HepG2 (cell line): ENCODE measurements around the gene SPATA25. TPM values are rescaled to one million over a fixed set of nuclear protein-coding genes. Genes with fewer than 3 reads are reported as not detected.

Source experiments
- ATF5 ChIP-seq: sonication (generic); formaldehyde crosslinking; IDR thresholded peaks from 2 replicates; pipeline ENCODE4 v1.4.0; 2020; ENCODE audit warnings: mild to moderate bottlenecking, low read depth, missing genetic modification reagents
- CBFB ChIP-seq: sonication (generic); formaldehyde crosslinking; IDR thresholded peaks from 2 replicates; pipeline ENCODE4 v1.4.0; 2020; ENCODE audit warnings: missing genetic modification reagents
- E2F5 ChIP-seq: sonication (generic); formaldehyde crosslinking; conservative IDR thresholded peaks from 2 replicates; pipeline ENCODE4 v1.4.0; 2020; ENCODE audit warnings: missing genetic modification reagents
- ELF3 ChIP-seq: IDR thresholded peaks from 2 replicates; pipeline ENCODE4 v1.6.1; 2016; ENCODE audit warnings: missing genetic modification reagents, missing compliant biosample characterization
- FOXA3 ChIP-seq: IDR thresholded peaks from 2 replicates; pipeline ENCODE4 v1.6.1; 2016; ENCODE audit warnings: missing genetic modification reagents, missing compliant biosample characterization
- HDAC2 ChIP-seq: sonication (generic); formaldehyde crosslinking; IDR thresholded peaks from 2 replicates; pipeline ENCODE4 v1.4.0; 2020; ENCODE audit warnings: missing genetic modification reagents
- KLF11 ChIP-seq: IDR thresholded peaks from 2 replicates; pipeline ENCODE4 v1.6.1; 2016; ENCODE audit warnings: missing compliant biosample characterization
- MEF2D ChIP-seq: sonication (generic); formaldehyde crosslinking; IDR thresholded peaks from 2 replicates; pipeline ENCODE4 v1.5.1; 2020; ENCODE audit warnings: mild to moderate bottlenecking, missing genetic modification reagents
- MXD4 ChIP-seq: IDR thresholded peaks from 2 replicates; pipeline ENCODE4 v1.6.1; 2016; ENCODE audit warnings: mild to moderate bottlenecking, missing biosample characterization, missing genetic modification reagents
- NCOA2 ChIP-seq: sonication (generic); formaldehyde crosslinking; IDR thresholded peaks from 2 replicates; pipeline ENCODE4 v1.8.0; 2022; ENCODE audit warnings: inconsistent platforms
- PAXIP1 ChIP-seq: sonication (generic); formaldehyde crosslinking; conservative IDR thresholded peaks from 2 replicates; pipeline ENCODE4 v1.4.0; 2020; ENCODE audit warnings: mild to moderate bottlenecking, missing genetic modification reagents, moderate library complexity
- PITX1 ChIP-seq: sonication (generic); formaldehyde crosslinking; IDR thresholded peaks from 2 replicates; pipeline ENCODE4 v1.5.1; 2020; ENCODE audit warnings: mild to moderate bottlenecking, missing genetic modification reagents
- POGZ ChIP-seq: sonication (generic); formaldehyde crosslinking; IDR thresholded peaks from 2 replicates; pipeline ENCODE4 v1.4.0; 2020; ENCODE audit warnings: mild to moderate bottlenecking, missing genetic modification reagents
- SETDB1 ChIP-seq: sonication (generic); formaldehyde crosslinking; IDR thresholded peaks from 2 replicates; pipeline ENCODE4 v1.5.1; 2020; ENCODE audit warnings: missing genetic modification reagents, mild to moderate bottlenecking, borderline replicate concordance
- STAT5B ChIP-seq: sonication (generic); formaldehyde crosslinking; IDR thresholded peaks from 2 replicates; pipeline ENCODE4 v1.4.0; 2020; ENCODE audit warnings: missing genetic modification reagents
- TGIF2 ChIP-seq: IDR thresholded peaks from 2 replicates; pipeline ENCODE4 v1.6.1; 2016; ENCODE audit warnings: control low read depth, missing compliant biosample characterization
- TRIM24 ChIP-seq: sonication (generic); formaldehyde crosslinking; IDR thresholded peaks from 2 replicates; pipeline ENCODE4 v1.8.0; 2022; ENCODE audit warnings: mild to moderate bottlenecking, missing genetic modification reagents
- U2AF1 ChIP-seq: fragments of 200-400 bp; formaldehyde crosslinking; optimal IDR thresholded peaks from 2 replicates; pipeline ENCODE3; 2017; ENCODE audit warnings: mild to moderate bottlenecking, low read depth, low read length
- ZBTB42 ChIP-seq: sonication (generic); formaldehyde crosslinking; IDR thresholded peaks from 2 replicates; pipeline ENCODE4 v1.5.0; 2020; ENCODE audit warnings: mild to moderate bottlenecking, missing genetic modification reagents
- ZNF317 ChIP-seq: sonication (generic); formaldehyde crosslinking; IDR thresholded peaks from 2 replicates; pipeline ENCODE4 v1.5.0; 2020; ENCODE audit warnings: mild to moderate bottlenecking, missing genetic modification reagents
- ZNF501 ChIP-seq: sonication (generic); formaldehyde crosslinking; IDR thresholded peaks from 2 replicates; pipeline ENCODE4 v1.5.1; 2020; ENCODE audit warnings: mild to moderate bottlenecking, moderate library complexity, missing genetic modification reagents
- ZNF564 ChIP-seq: sonication (generic); formaldehyde crosslinking; IDR thresholded peaks from 2 replicates; pipeline ENCODE4 v1.8.1; 2023; ENCODE audit warnings: mild to moderate bottlenecking, missing genetic modification reagents
- ZNF605 ChIP-seq: sonication (generic); formaldehyde crosslinking; IDR thresholded peaks from 2 replicates; pipeline ENCODE4 v1.8.0; 2022; ENCODE audit warnings: mild to moderate bottlenecking, missing genetic modification reagents
- ZNF691 ChIP-seq: sonication (generic); formaldehyde crosslinking; IDR thresholded peaks from 2 replicates; pipeline ENCODE4 v1.4.0; 2020; ENCODE audit warnings: missing genetic modification reagents, low read depth, mild to moderate bottlenecking, borderline replicate concordance
- ZNF782 ChIP-seq: sonication (generic); formaldehyde crosslinking; IDR thresholded peaks from 2 replicates; pipeline ENCODE4 v1.4.0; 2020; ENCODE audit warnings: missing genetic modification reagents, mild to moderate bottlenecking, borderline replicate concordance
- polyA plus RNA-seq, 8 experiments: library from polyadenylated mRNA; depleted of rRNA in 3 of 8; stranded (reverse) in 7 of 8; unstranded in 1 of 8; fragments of >200 nt; fragmentation: Illumina TruSeq in 4 of 8; extraction: Trizol in 4 of 8; gene quantifications; 2 replicates each; pipeline versions ENCODE4 v1.2.1 to v1.2.3, GENCODE V29; 2011 to 2016; ENCODE audit warnings: low read depth in 4 of 8, missing spikeins in 1 of 8, mixed read lengths in 1 of 8; ENCODE audit not compliant: insufficient read depth in 1 of 8
- total RNA-seq, 5 experiments: library from RNA; depleted of rRNA; stranded (reverse); fragments of >200 nt; fragmentation: Illumina TruSeq; extraction: Trizol; gene quantifications; 2 replicates each; pipeline ENCODE4 v1.2.3, GENCODE V29; 2016; ENCODE audit warnings: low read depth in 1 of 5

SPATA25 gene
- total and polyA plus RNA-seq, 2 of the 13 experiments (the other 11 are each of a cell fraction or from before 2014, with no cell fraction given), result 4.8 to 7.6 TPM

GRCh38 chr20:45863543-45864470 is 23.6 kb downstream of the SPATA25 start (continued):
- TF ChIP-seq TRIM24 (CRISPR knock-in tag), result no peak; the same call in 1 of the 2 replicates
- TF ChIP-seq CBFB (CRISPR knock-in tag), result peak; percentile 43; the same call in 1 of the 2 replicates
- peak; percentile 60 for TF ChIP-seq MXD4
- TF ChIP-seq E2F5 (CRISPR knock-in tag), result no peak
- peak; percentile 53; the same call in 1 of the 2 replicates for TF ChIP-seq PITX1 (CRISPR knock-in tag)
- TF ChIP-seq ZNF691 (CRISPR knock-in tag), result no peak
- TF ChIP-seq ZNF782 (CRISPR knock-in tag), result no peak; the same call in 1 of the 2 replicates
- no peak for TF ChIP-seq U2AF1
- no peak for TF ChIP-seq STAT5B
- TF ChIP-seq NCOA2 (CRISPR knock-in tag), result peak; percentile 57; the same call in 1 of the 2 replicates
- peak; percentile 67 for TF ChIP-seq POGZ
- TF ChIP-seq ZNF501 (CRISPR knock-in tag), result peak; percentile 51; the same call in 1 of the 2 replicates
- TF ChIP-seq ATF5 (CRISPR knock-in tag), result no peak
- TF ChIP-seq ZBTB42 (CRISPR knock-in tag), result no peak
- TF ChIP-seq PAXIP1 (CRISPR knock-in tag), result peak; percentile 94
- TF ChIP-seq HDAC2 (CRISPR knock-in tag), result peak; percentile 80; the same call in 1 of the 2 replicates
- TF ChIP-seq ZNF564, result no peak
- peak; percentile 59; the same call in 1 of the 2 replicates for TF ChIP-seq MEF2D (CRISPR knock-in tag)
- peak; percentile 92 for TF ChIP-seq ELF3 (CRISPR knock-in tag)
- TF ChIP-seq SETDB1 (CRISPR knock-in tag), result no peak
- 0 out of 2 replicates have a peak, but pooled peaks have one; percentile 52 for TF ChIP-seq ZNF605 (CRISPR knock-in tag)
- TF ChIP-seq TGIF2 (CRISPR knock-in tag), result no peak
- peak; percentile 89 for TF ChIP-seq FOXA3 (CRISPR knock-in tag)
- TF ChIP-seq KLF11 (CRISPR knock-in tag), result no peak; the same call in 1 of the 2 replicates
- 0 out of 2 replicates have a peak, but pooled peaks have one; percentile 31 for TF ChIP-seq ZNF317 (CRISPR knock-in tag)
